Erythroblast (primary cell): ENCODE results near the gene CHD2.

Source experiments
- GATA1 ChIP-seq: IDR thresholded peaks from 2 replicates; pipeline ENCODE4 v1.6.1; 2011; ENCODE audit warnings: low read depth, mild to moderate bottlenecking, control low read depth, low read length, moderate library complexity
- POLR2A ChIP-seq: IDR thresholded peaks from 2 replicates; pipeline ENCODE4 v1.6.1; 2011; ENCODE audit warnings: mild to moderate bottlenecking, low read length

- TF ChIP-seq POLR2A (no peak), GATA1 (no peak)
These were observed 126.3 kb downstream of the CHD2 start for GRCh38 chr15:93026380-93026817.
